ENCODE results near the gene CLEC2D. TPM values are rescaled to one million over a fixed set of nuclear protein-coding genes. Genes with fewer than 3 reads are reported as not detected.
A peak's percentile ranks its signal among the peaks of the same experiment; 100 is the strongest.
"Not testable (repeated sequence)": the region's sequence is repeated elsewhere in the genome, so short reads cannot be mapped to it uniquely, and the experiment has no call there.

The CLEC2D gene
- total and polyA plus RNA-seq, 7 experiments from 2014 or later, result 182 to 378 (median 323) TPM

GRCh38 chr12:9713032-9713558 is 43.6 kb downstream of the CLEC2D start:
- POLR2A ChIA-PET, result interaction anchor here (1.1 to 1.5 kb wide), 3 partner anchors 13 to 65 kb away, joined by 3 to 5 read pairs (median 3); no protein-coding TSS in a partner anchor
- CTCF ChIA-PET, result interaction anchor here (7.6 kb wide), 1 partner anchor 80 kb away, joined by 89 read pairs; no protein-coding TSS in a partner anchor
- Mint-ChIP-seq H3K4me1 (peaks cover 19 to 64% (median 53%) of the 10 kb centered on the region in 7 donors), H3K36me3 (peaks cover 0 to 33% (median 3%) of the 10 kb centered on the region in 5 donors), H3K27ac (peak overlapping the region in 2 of 9 donors; percentile 10 to 52)
- intact Hi-C loops (cut with micrococcal nuclease); H3K9me3 Mint-ChIP-seq; H3K27me3 Mint-ChIP-seq; H3K27me3 ChIP-seq (ENCODE audit: control insufficient read depth in 2 of 2, insufficient read depth in 2 of 2, low read length in 2 of 2); ATAC-seq; DNase-seq; H3K4me1 ChIP-seq (ENCODE audit: control insufficient read depth in 2 of 2, insufficient read depth in 2 of 2, low read length in 2 of 2); H3K4me3 ChIP-seq (ENCODE audit: low read length); H3K9me3 ChIP-seq (ENCODE audit: control insufficient read depth in 2 of 3, low read length in 3 of 3); H3K27ac ChIP-seq (ENCODE audit: low read depth, low read length); H3K36me3 ChIP-seq (ENCODE audit: control insufficient read depth in 2 of 3, insufficient read depth in 3 of 3, low read length in 3 of 3); H3K4me3 Mint-ChIP-seq: not testable (repeated sequence)

- no peak for DNase-seq
- no peaks in the 10 kb centered on the region for H3K36me3 ChIP-seq (ENCODE audit: control insufficient read depth in 2 of 3, insufficient read depth in 3 of 3, low read length in 3 of 3)
- H3K9me3 ChIP-seq (ENCODE audit: control insufficient read depth in 2 of 3, low read length in 3 of 3), result no peaks in the 10 kb centered on the region
- intact Hi-C loops (cut with micrococcal nuclease), result no loop called here
- Mint-ChIP-seq H3K27me3 (no peaks in the 10 kb centered on the region), H3K9me3 (peaks cover 0 to 3% (median 0%) of the 10 kb centered on the region in 11 donors), H3K36me3 (peaks cover 0 to 32% (median 0%) of the 10 kb centered on the region in 5 donors), H3K27ac (peak overlapping the region in 3 of 9 donors; percentile 22 to 60 (median 28)), H3K4me1 (peaks cover 9 to 44% (median 35%) of the 10 kb centered on the region in 7 donors), H3K4me3 (peak overlapping the region in 1 of 10 donors; percentile 14)
- H3K4me3 ChIP-seq (ENCODE audit: low read length), result no peak overlapping the region
- POLR2A ChIA-PET, result interaction anchor here (0.5 to 1.4 kb wide), 6 partner anchors 11 to 690 kb away, joined by 3 to 4 read pairs (median 3); no protein-coding TSS in a partner anchor
- CTCF ChIA-PET, result interaction anchor here (0.7 to 1.5 kb wide), 4 partner anchors 9 to 81 kb away, joined by 3 to 7 read pairs (median 4); no protein-coding TSS in a partner anchor
- no peak overlapping the region for H3K27ac ChIP-seq (ENCODE audit: low read depth, low read length)
- H3K27me3 ChIP-seq (ENCODE audit: control insufficient read depth in 2 of 2, insufficient read depth in 2 of 2, low read length in 2 of 2), result no peaks in the 10 kb centered on the region
- no peak for ATAC-seq
- no peaks in the 10 kb centered on the region for H3K4me1 ChIP-seq (ENCODE audit: control insufficient read depth in 2 of 2, insufficient read depth in 2 of 2, low read length in 2 of 2)
Measured at GRCh38 chr12:9717070-9717925, 47.8 kb downstream of the CLEC2D start.

- ChIA-PET POLR2A (no interaction called here), CTCF (no interaction called here)
- H3K4me3 Mint-ChIP-seq, result no peak overlapping the region
- H3K9me3 ChIP-seq (ENCODE audit: control insufficient read depth in 2 of 3, low read length in 3 of 3), result no peaks in the 10 kb centered on the region
- peaks cover 9 to 39% (median 38%) of the 10 kb centered on the region in 7 donors for H3K4me1 Mint-ChIP-seq
- H3K4me1 ChIP-seq (ENCODE audit: control insufficient read depth in 2 of 2, insufficient read depth in 2 of 2, low read length in 2 of 2), result no peaks in the 10 kb centered on the region
- no peaks in the 10 kb centered on the region for H3K27me3 Mint-ChIP-seq
- intact Hi-C loops (cut with micrococcal nuclease), result no loop called here
- peak overlapping the region in 1 of 9 donors; percentile 41 for H3K27ac Mint-ChIP-seq
- DNase-seq (no peak), ATAC-seq (no peak)
- peaks cover 0 to 3% (median 0%) of the 10 kb centered on the region in 11 donors for H3K9me3 Mint-ChIP-seq
- no peaks in the 10 kb centered on the region for H3K36me3 ChIP-seq (ENCODE audit: control insufficient read depth in 2 of 3, insufficient read depth in 3 of 3, low read length in 3 of 3)
- no peak overlapping the region for H3K4me3 ChIP-seq (ENCODE audit: low read length)
- peaks cover 0 to 39% (median 0%) of the 10 kb centered on the region in 5 donors for H3K36me3 Mint-ChIP-seq
- H3K27me3 ChIP-seq (ENCODE audit: control insufficient read depth in 2 of 2, insufficient read depth in 2 of 2, low read length in 2 of 2), result no peaks in the 10 kb centered on the region
- H3K27ac ChIP-seq (ENCODE audit: low read depth, low read length), result no peak overlapping the region
Measured at GRCh38 chr12:9718968-9719367, 49.5 kb downstream of the CLEC2D start.

GRCh38 chr12:9719790-9720189 is 50.3 kb downstream of the CLEC2D start:
- H3K4me3 Mint-ChIP-seq, result no peak overlapping the region
- CTCF ChIA-PET, result no interaction called here
- no peak for DNase-seq
- peaks cover 0 to 3% (median 0%) of the 10 kb centered on the region in 11 donors for H3K9me3 Mint-ChIP-seq
- Histone ChIP-seq H3K27ac (ENCODE audit: low read depth, low read length) (no peak overlapping the region), H3K4me1 (ENCODE audit: control insufficient read depth in 2 of 2, insufficient read depth in 2 of 2, low read length in 2 of 2) (no peaks in the 10 kb centered on the region), H3K27me3 (ENCODE audit: control insufficient read depth in 2 of 2, insufficient read depth in 2 of 2, low read length in 2 of 2) (no peaks in the 10 kb centered on the region), H3K4me3 (ENCODE audit: low read length) (no peak overlapping the region), H3K9me3 (ENCODE audit: control insufficient read depth in 2 of 3, low read length in 3 of 3) (no peaks in the 10 kb centered on the region), H3K36me3 (ENCODE audit: control insufficient read depth in 2 of 3, insufficient read depth in 3 of 3, low read length in 3 of 3) (no peaks in the 10 kb centered on the region)
- H3K27me3 Mint-ChIP-seq, result no peaks in the 10 kb centered on the region
- no peak for ATAC-seq
- intact Hi-C loops (cut with micrococcal nuclease), result no loop called here
- H3K27ac Mint-ChIP-seq, result peak overlapping the region in 2 of 9 donors; percentile 9 to 37
- POLR2A ChIA-PET, result interaction anchor here (1.1 kb wide), 1 partner anchor 23 kb away, joined by 3 read pairs; no protein-coding TSS in a partner anchor
- peaks cover 0 to 41% (median 0%) of the 10 kb centered on the region in 5 donors for H3K36me3 Mint-ChIP-seq
- H3K4me1 Mint-ChIP-seq, result peaks cover 9 to 40% (median 37%) of the 10 kb centered on the region in 7 donors

GRCh38 chr12:9721394-9722092 is 52.0 kb downstream of the CLEC2D start:
- no peaks in the 10 kb centered on the region for H3K27me3 ChIP-seq (ENCODE audit: control insufficient read depth in 2 of 2, insufficient read depth in 2 of 2, low read length in 2 of 2)
- Mint-ChIP-seq H3K36me3 (peaks cover 0 to 35% (median 0%) of the 10 kb centered on the region in 5 donors), H3K4me3 (no peak overlapping the region), H3K27ac (peak overlapping the region in 2 of 9 donors; percentile 18 to 66), H3K9me3 (no peaks in the 10 kb centered on the region), H3K4me1 (peaks cover 2 to 40% (median 20%) of the 10 kb centered on the region in 7 donors), H3K27me3 (no peaks in the 10 kb centered on the region)
- POLR2A ChIA-PET, result interaction anchor here (0.6 to 1.2 kb wide), 6 partner anchors 10 to 52 kb away, joined by 3 to 5 read pairs (median 3); partner anchors contain the start of gene CLEC2D
- no peaks in the 10 kb centered on the region for H3K9me3 ChIP-seq (ENCODE audit: control insufficient read depth in 2 of 3, low read length in 3 of 3)
- DNase-seq, result no peak
- peak; percentile 42 for ATAC-seq
- H3K27ac ChIP-seq (ENCODE audit: low read depth, low read length), result no peak overlapping the region
- no peaks in the 10 kb centered on the region for H3K36me3 ChIP-seq (ENCODE audit: control insufficient read depth in 2 of 3, insufficient read depth in 3 of 3, low read length in 3 of 3)
- no peak overlapping the region for H3K4me3 ChIP-seq (ENCODE audit: low read length)
- intact Hi-C loops (cut with micrococcal nuclease), result no loop called here
- CTCF ChIA-PET, result interaction anchor here (0.6 to 1.8 kb wide), 2 partner anchors 13 to 21 kb away, joined by 4 to 7 read pairs; no protein-coding TSS in a partner anchor
- H3K4me1 ChIP-seq (ENCODE audit: control insufficient read depth in 2 of 2, insufficient read depth in 2 of 2, low read length in 2 of 2), result no peaks in the 10 kb centered on the region

- Mint-ChIP-seq H3K36me3 (peaks cover 0 to 34% (median 0%) of the 10 kb centered on the region in 5 donors), H3K9me3 (no peaks in the 10 kb centered on the region), H3K27me3 (no peaks in the 10 kb centered on the region), H3K4me1 (peaks cover 2 to 41% (median 19%) of the 10 kb centered on the region in 7 donors), H3K4me3 (no peak overlapping the region), H3K27ac (no peak overlapping the region)
- Histone ChIP-seq H3K27ac (ENCODE audit: low read depth, low read length) (no peak overlapping the region), H3K4me1 (ENCODE audit: control insufficient read depth in 2 of 2, insufficient read depth in 2 of 2, low read length in 2 of 2) (no peaks in the 10 kb centered on the region), H3K4me3 (ENCODE audit: low read length) (no peak overlapping the region), H3K27me3 (ENCODE audit: control insufficient read depth in 2 of 2, insufficient read depth in 2 of 2, low read length in 2 of 2) (no peaks in the 10 kb centered on the region), H3K9me3 (ENCODE audit: control insufficient read depth in 2 of 3, low read length in 3 of 3) (no peaks in the 10 kb centered on the region), H3K36me3 (ENCODE audit: control insufficient read depth in 2 of 3, insufficient read depth in 3 of 3, low read length in 3 of 3) (no peaks in the 10 kb centered on the region)
- ATAC-seq (no peak), DNase-seq (no peak)
- ChIA-PET CTCF (no interaction called here), POLR2A (interaction anchor here (0.7 to 1.0 kb wide), 2 partner anchors 74 to 256 kb away, joined by 4 to 5 read pairs; no protein-coding TSS in a partner anchor)
- intact Hi-C loops (cut with micrococcal nuclease), result loop anchor here (2.0 kb wide), 2 partner anchors 15 to 17 kb away; no protein-coding TSS in a partner anchor
Measured at GRCh38 chr12:9724023-9724422, 54.5 kb downstream of the CLEC2D start.

Measured in naive thymus-derived CD4-positive, alpha-beta T cell (primary cell).